GM12891 (cell line): ENCODE results near the gene DNAI1.

Experiments
- DNase-seq: peaks from one replicate; pipeline ENCODE4 v3.0.0; 2011; ENCODE audit warnings: low spot score; ENCODE audit not compliant: insufficient read length
- FAIRE-seq: peaks from 2 replicates; lab custom pipeline; 2011; peaks lifted over from hg19 to GRCh38; lab: Jason Lieb, UNC
- PAX5 ChIP-seq: IDR thresholded peaks from 2 replicates; pipeline ENCODE4 v1.6.1; 2011; ENCODE audit warnings: low read length, moderate library complexity, mild to moderate bottlenecking; ENCODE audit not compliant: insufficient read depth, severe bottlenecking
- POLR2A ChIP-seq: IDR thresholded peaks from 2 replicates; pipeline ENCODE4 v1.6.1; 2011; ENCODE audit warnings: low read depth, low read length, control low read depth
- POLR2AphosphoS5 ChIP-seq: IDR thresholded peaks from 2 replicates; pipeline ENCODE4 v1.6.1; 2011; ENCODE audit warnings: low read depth, low read length, control low read depth
- POU2F2 ChIP-seq: IDR thresholded peaks from 2 replicates; pipeline ENCODE4 v1.6.1; 2011; ENCODE audit warnings: low read depth, mild to moderate bottlenecking, control low read depth, low read length, moderate library complexity
- SPI1 ChIP-seq: IDR thresholded peaks from 2 replicates; pipeline ENCODE4 v1.6.1; 2011; ENCODE audit warnings: low read depth, low read length, control low read depth
- TAF1 ChIP-seq: IDR thresholded peaks from 2 replicates; pipeline ENCODE4 v1.6.1; 2011; ENCODE audit warnings: low read depth, low read length, control low read depth

DNAI1 gene

GRCh38 chr9:34501889-34502425 lies 43.4 kb downstream of the DNAI1 start:
- DNase-seq (no peak), FAIRE-seq (no peak)
- no peak for TF ChIP-seq SPI1
- no peak for TF ChIP-seq POLR2A
- TF ChIP-seq TAF1, result no peak
- TF ChIP-seq PAX5, result no peak
- no peak for TF ChIP-seq POLR2AphosphoS5
- TF ChIP-seq POU2F2, result no peak

DNA sequence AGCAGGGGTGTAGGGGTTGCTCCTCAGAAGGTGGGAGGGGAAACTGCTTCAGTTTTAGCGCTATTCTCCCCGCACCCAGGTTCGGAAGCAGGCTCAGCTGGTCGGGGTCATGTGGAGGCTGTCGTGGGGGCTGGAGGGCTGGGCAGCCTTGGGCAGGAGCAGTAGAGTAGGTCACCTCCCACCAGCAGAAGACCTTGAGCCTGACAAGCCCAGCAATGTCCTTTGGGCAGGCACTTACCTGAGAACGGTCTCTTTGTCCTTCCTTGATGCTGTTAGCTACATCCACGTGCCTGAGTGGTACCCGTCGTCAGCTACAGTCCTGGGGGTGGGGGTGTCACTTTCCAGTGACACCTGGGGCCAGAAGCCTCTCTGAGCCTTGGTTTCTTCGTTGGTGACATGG lies 43.9 kb downstream of the DNAI1 start:
- TF ChIP-seq SPI1 (no peak), POLR2A (no peak), TAF1 (no peak), PAX5 (no peak), POLR2AphosphoS5 (no peak), POU2F2 (no peak)
- DNase-seq (no peak), FAIRE-seq (no peak)

- no peak for TF ChIP-seq POLR2AphosphoS5
- FAIRE-seq, result no peak
- DNase-seq, result no peak
Observed at GRCh38 chr9:34502891-34503290, 44.3 kb downstream of the DNAI1 start.

GRCh38 chr9:34503406-34503805 lies 44.8 kb downstream of the DNAI1 start:
- no peak for DNase-seq
- FAIRE-seq, result no peak
- TF ChIP-seq POU2F2, result no peak
- no peak for TF ChIP-seq POLR2AphosphoS5
- TF ChIP-seq SPI1, result no peak
- no peak for TF ChIP-seq POLR2A
- no peak for TF ChIP-seq TAF1
- no peak for TF ChIP-seq PAX5

DNA sequence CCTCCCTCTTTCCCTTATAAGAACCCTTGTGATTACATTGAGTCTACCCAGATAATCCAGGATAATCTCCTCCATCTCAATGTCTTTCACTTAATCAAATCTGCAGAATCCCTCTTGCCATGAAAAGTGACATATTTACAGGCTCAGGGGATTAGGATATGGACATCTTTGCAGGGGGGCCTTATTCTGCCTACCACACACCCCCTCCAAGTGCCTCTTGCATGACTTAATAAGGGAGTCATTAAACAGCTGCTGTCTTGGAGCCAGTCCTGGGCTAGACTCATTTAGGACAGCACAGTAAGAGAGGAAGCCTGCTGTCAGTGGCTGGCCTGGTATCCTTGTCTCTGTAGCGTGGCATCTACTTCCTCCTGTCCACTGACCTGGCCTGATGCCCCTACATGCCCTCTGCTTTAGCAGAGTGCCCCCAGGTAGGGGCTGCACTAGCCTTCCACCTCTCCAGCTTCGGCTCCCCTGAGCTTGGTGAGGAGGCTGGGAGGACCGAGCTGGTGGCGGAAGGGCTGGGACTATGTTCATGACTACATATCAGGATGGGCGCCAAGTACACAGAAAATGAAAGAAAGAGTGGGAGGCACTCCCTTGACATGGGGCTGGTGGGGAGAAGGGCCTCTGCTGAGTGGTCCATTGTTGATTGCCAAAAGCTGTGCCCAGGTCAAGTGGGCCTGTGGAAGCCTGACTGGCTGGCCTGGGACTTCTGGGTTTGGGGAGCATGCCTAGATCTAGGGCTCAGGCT lies 46.9 kb downstream of the DNAI1 start:
- DNase-seq (no peak), FAIRE-seq (no peak)
- TF ChIP-seq POU2F2, result no peak

DNA sequence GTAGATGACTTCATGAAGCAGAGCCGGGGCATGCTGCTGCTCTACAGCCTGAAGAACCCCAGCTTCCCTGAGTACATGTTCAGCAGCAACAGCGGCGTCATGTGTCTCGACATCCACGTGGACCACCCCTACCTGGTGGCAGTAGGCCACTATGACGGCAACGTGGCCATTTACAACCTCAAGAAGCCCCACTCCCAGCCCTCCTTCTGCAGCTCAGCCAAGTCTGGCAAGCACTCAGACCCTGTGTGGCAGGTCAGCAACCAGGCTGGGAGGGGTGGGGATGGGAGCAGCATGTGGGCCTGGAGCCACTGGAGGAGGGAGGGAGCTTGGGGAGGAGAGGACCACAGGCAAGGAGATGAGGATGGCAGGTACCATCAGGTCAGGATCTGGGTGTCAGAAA lies 48.0 kb downstream of the DNAI1 start:
- DNase-seq, result no peak
- TF ChIP-seq PAX5, result no peak
- TF ChIP-seq POLR2AphosphoS5, result no peak
- TF ChIP-seq POLR2A, result no peak
- TF ChIP-seq SPI1, result no peak
- TF ChIP-seq POU2F2, result no peak
- TF ChIP-seq TAF1, result no peak
- FAIRE-seq, result no peak

DNA sequence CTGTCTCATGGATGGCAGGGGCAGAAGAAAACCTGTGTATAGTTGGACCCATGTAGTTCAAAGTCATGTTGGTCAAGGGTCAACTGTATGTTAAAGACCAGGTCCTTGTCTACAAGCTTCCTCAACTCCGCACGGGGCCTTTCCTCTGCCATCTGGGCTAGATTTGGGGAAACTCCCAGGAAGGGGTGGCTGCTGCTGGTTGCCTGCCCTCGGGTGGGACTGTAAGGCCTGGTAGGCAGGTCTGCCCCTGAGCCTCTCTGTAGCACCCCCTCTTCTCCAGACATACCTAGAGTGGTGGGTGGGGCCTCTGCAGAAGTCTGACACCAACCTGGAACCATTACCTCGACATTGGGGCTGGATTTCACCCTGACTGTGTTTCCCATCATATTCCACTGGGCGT lies 49.0 kb downstream of the DNAI1 start:
- no peak for TF ChIP-seq POLR2A
- no peak for TF ChIP-seq TAF1
- TF ChIP-seq SPI1, result no peak
- no peak for TF ChIP-seq POU2F2
- no peak for TF ChIP-seq POLR2AphosphoS5
- TF ChIP-seq PAX5, result no peak
- DNase-seq (no peak), FAIRE-seq (no peak)

DNA sequence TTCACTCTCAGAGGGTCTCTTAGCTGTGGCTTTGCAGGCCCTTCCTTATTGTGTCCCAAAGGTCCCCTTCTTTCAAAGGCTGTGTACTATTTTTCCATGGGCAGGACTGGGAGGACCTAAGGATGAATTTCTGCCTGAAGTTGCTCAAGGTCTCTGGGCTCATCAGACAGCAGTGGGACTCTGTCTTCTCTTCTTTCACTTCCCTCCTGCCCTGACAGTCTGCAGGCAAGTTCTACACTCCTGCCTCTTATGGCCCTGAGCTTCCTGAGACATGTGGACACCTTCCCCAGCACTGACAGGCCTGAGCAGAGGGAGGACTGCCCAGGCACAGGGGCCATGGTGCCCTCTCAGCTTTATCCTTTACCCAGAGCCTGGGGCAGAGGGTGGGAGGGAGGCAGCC lies 49.4 kb downstream of the DNAI1 start:
- DNase-seq (no peak), FAIRE-seq (no peak)
- TF ChIP-seq POLR2AphosphoS5, result no peak
- TF ChIP-seq SPI1, result peak; percentile 71

- TF ChIP-seq POLR2A (no peak), PAX5 (no peak), POU2F2 (no peak), TAF1 (no peak), POLR2AphosphoS5 (no peak), SPI1 (no peak)
- FAIRE-seq, result no peak
- no peak for DNase-seq
Observed at GRCh38 chr9:34508463-34508862, 49.9 kb downstream of the DNAI1 start.

DNA sequence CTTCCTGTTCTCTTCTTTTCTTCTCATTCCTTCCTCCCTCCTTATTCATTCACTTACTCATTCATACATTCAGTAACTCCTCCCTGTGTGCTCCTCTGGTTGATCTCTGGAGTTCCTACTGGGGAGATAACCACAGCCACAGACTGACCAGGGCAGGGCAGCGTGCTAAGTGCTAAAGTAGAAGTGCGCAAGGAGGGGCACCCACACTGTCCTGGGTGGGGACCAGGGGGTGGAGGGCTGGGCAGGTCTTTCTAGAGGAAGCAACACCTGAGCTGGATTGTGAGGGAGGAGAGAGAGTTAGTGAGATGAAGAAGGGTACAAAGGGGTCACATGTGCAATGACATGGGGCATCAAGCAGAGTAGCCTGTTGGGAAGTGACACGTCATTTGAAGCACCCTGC lies 50.3 kb downstream of the DNAI1 start:
- FAIRE-seq, result no peak
- DNase-seq, result no peak
- TF ChIP-seq POU2F2, result no peak
- no peak for TF ChIP-seq SPI1
- TF ChIP-seq POLR2AphosphoS5, result no peak
- TF ChIP-seq PAX5, result no peak
- TF ChIP-seq TAF1, result no peak
- TF ChIP-seq POLR2A, result no peak
